IMR-90 (cell line): Measurements from ENCODE around the gene CCL23. TPM values are rescaled to one million over a fixed set of nuclear protein-coding genes. Genes with fewer than 3 reads are reported as not detected.

Source experiments
- ATAC-seq: fragments of 200-7000 bp; cut with Tn5 transposase; 2 replicates; pipeline ENCODE4 v1.9.1; 2020; ENCODE audit warnings: low read depth, mild to moderate bottlenecking, moderate library complexity
- BruUV-seq: library from RNA; stranded (reverse); fragments of 400-500 nt; replicated peaks from 2 replicates; lab custom pipeline; 2021; lab: Mats Ljungman, UMichigan
- CTCF ChIA-PET: fragments of 300-600 bp; formaldehyde crosslinking; extraction: SDS; loops from one replicate; lab custom pipeline; 2021; ENCODE audit warnings: antibody characterized with exemption; lab: Yijun Ruan, JAX
- POLR2A ChIA-PET: fragments of 300-600 bp; sonication (Branson Sonifier 250); formaldehyde crosslinking; loops from one replicate; lab custom pipeline; 2022; ENCODE audit warnings: antibody characterized with exemption; ENCODE audit not compliant: unreplicated experiment; lab: Charles Lee
- DNase-seq: peaks from one replicate; pipeline ENCODE4 v3.0.0; 2013
- H2AFZ ChIP-seq: replicated peaks from 2 replicates; pipeline ENCODE3; 2013; ENCODE audit warnings: low read length, mild to moderate bottlenecking; ENCODE audit not compliant: poor library complexity
- H2AK5ac ChIP-seq: 2 replicates; pipeline ENCODE4 v1.6.1; 2013; ENCODE audit warnings: low read depth, low read length, inconsistent platforms
- H2AK9ac ChIP-seq: replicated peaks from 2 replicates; pipeline ENCODE3; 2013; ENCODE audit warnings: mild to moderate bottlenecking, low read depth, low read length, moderate library complexity; ENCODE audit not compliant: poor library complexity
- H2BK120ac ChIP-seq: 2 replicates; pipeline ENCODE4 v1.6.1; 2013; ENCODE audit warnings: low read depth, low read length, inconsistent platforms
- H2BK15ac ChIP-seq: 3 replicates; pipeline ENCODE4 v1.6.1; 2013; ENCODE audit warnings: low read depth, low read length, inconsistent platforms
- H2BK20ac ChIP-seq: 2 replicates; pipeline ENCODE4 v1.6.1; 2013; ENCODE audit warnings: low read depth, mild to moderate bottlenecking, inconsistent platforms, low read length, moderate library complexity
- H2BK5ac ChIP-seq: 2 replicates; pipeline ENCODE4 v1.6.1; 2013; ENCODE audit warnings: mild to moderate bottlenecking, low read depth, low read length, inconsistent platforms; ENCODE audit not compliant: poor library complexity, severe bottlenecking
- H3K14ac ChIP-seq: replicated peaks from 2 replicates; pipeline ENCODE4 v1.6.1; 2013; ENCODE audit warnings: low read depth, low read length, inconsistent platforms
- H3K18ac ChIP-seq: 2 replicates; pipeline ENCODE4 v1.6.1; 2013; ENCODE audit warnings: low read depth, low read length, control low read depth
- H3K23ac ChIP-seq: 2 replicates; pipeline ENCODE4 v1.6.1; 2013; ENCODE audit warnings: low read depth, low read length, inconsistent platforms
- H3K27ac ChIP-seq: 2 replicates; pipeline ENCODE4 v1.5.1; 2013; ENCODE audit warnings: mild to moderate bottlenecking, control low read depth, low read length; ENCODE audit not compliant: insufficient read depth
- H3K27me3 ChIP-seq: 2 replicates; pipeline ENCODE4 v1.6.1; 2013; ENCODE audit warnings: low read length; ENCODE audit not compliant: control insufficient read depth, insufficient read depth
- H3K36me3 ChIP-seq: 2 replicates; pipeline ENCODE4 v1.6.1; 2013; ENCODE audit warnings: low read length, mixed read lengths; ENCODE audit not compliant: control insufficient read depth, insufficient read depth
- H3K4ac ChIP-seq: 2 replicates; pipeline ENCODE4 v1.6.1; 2013; ENCODE audit warnings: low read depth, low read length, inconsistent platforms
- H3K4me1 ChIP-seq: 2 replicates; pipeline ENCODE4 v1.6.1; 2013; ENCODE audit warnings: low read length, mixed read lengths; ENCODE audit not compliant: control insufficient read depth, insufficient read depth
- H3K4me2 ChIP-seq: 2 replicates; pipeline ENCODE4 v1.6.1; 2013; ENCODE audit warnings: low read depth, mild to moderate bottlenecking, control low read depth, low read length, moderate library complexity
- H3K4me3 ChIP-seq: 2 replicates; pipeline ENCODE4 v1.5.1; 2013; ENCODE audit warnings: low read depth, mild to moderate bottlenecking, control low read depth, low read length, moderate library complexity; ENCODE audit not compliant: insufficient read depth
- H3K56ac ChIP-seq: 2 replicates; pipeline ENCODE4 v1.6.1; 2013; ENCODE audit warnings: low read length, inconsistent platforms; ENCODE audit not compliant: insufficient read depth; ENCODE audit errors: extremely low read depth
- H3K79me1 ChIP-seq, 2 experiments: 2 replicates each; pipeline ENCODE4 v1.6.1; 2013; ENCODE audit warnings: low read length in 2 of 2, inconsistent platforms in 1 of 2, low read depth in 1 of 2
- H3K9ac ChIP-seq: 2 replicates; pipeline ENCODE4 v1.6.1; 2013; ENCODE audit warnings: low read depth, low read length, control low read depth
- H3K9me1 ChIP-seq: 2 replicates; pipeline ENCODE4 v1.6.1; 2013; ENCODE audit warnings: low read length, inconsistent platforms; ENCODE audit not compliant: insufficient read depth
- H3K9me3 ChIP-seq: 2 replicates; pipeline ENCODE4 v1.6.1; 2013; ENCODE audit warnings: low read length; ENCODE audit not compliant: control insufficient read depth, insufficient read depth
- H4K20me1 ChIP-seq: 2 replicates; pipeline ENCODE4 v1.6.1; 2013; ENCODE audit warnings: low read length, inconsistent platforms; ENCODE audit not compliant: insufficient read depth
- H4K5ac ChIP-seq: 2 replicates; pipeline ENCODE4 v1.6.1; 2013; ENCODE audit warnings: mild to moderate bottlenecking, low read depth, low read length, control low read depth
- H4K8ac ChIP-seq, 2 experiments: 2 replicates each; pipeline ENCODE4 v1.6.1; 2013; ENCODE audit warnings: low read depth in 2 of 2, low read length in 2 of 2, control low read depth in 1 of 2, inconsistent platforms in 1 of 2
- H4K91ac ChIP-seq: 2 replicates; pipeline ENCODE4 v1.6.1; 2013; ENCODE audit warnings: low read depth, low read length, inconsistent platforms; ENCODE audit not compliant: insufficient read depth
- RCOR1 ChIP-seq: IDR thresholded peaks from 2 replicates; pipeline ENCODE4 v1.6.1; 2012; ENCODE audit warnings: mild to moderate bottlenecking, low read length, improper control_type of control experiment; ENCODE audit not compliant: insufficient replicate concordance
- dilution Hi-C: fragments of 300-500 bp; cut with HindIII; formaldehyde crosslinking; loops from one replicate; pipeline ENCODE4 v1.14.3; 2018; ENCODE audit warnings: low sequenced_read_pairs; ENCODE audit not compliant: unreplicated experiment
- in situ Hi-C: fragments of 300-500 bp; cut with MboI; formaldehyde crosslinking; loops from 3 replicates; pipeline ENCODE4 v1.14.3; 2019; ENCODE audit warnings: low sequenced_read_pairs, inconsistent platforms, mixed read lengths
- intact Hi-C: fragments of 100-400 bp; cut with micrococcal nuclease; formaldehyde crosslinking; loops from 2 replicates; pipeline ENCODE4 v1.10.0; 2022
- polyA plus RNA-seq, 3 experiments: library from polyadenylated mRNA; depleted of rRNA; stranded (reverse); fragments of >200 nt; gene quantifications; 2 replicates each; pipeline ENCODE4 v1.2.3, GENCODE V29; 2012; ENCODE audit warnings: low replicate concordance in 1 of 3
- total RNA-seq: library from RNA; depleted of rRNA; stranded (reverse); fragments of >200 nt; gene quantifications from 2 replicates; pipeline ENCODE4 v1.2.3, GENCODE V29; 2012

Gene CCL23
- total and polyA plus RNA-seq, 2 of the 4 experiments (the other 2 are of a cell fraction) = not detected

- no peak overlapping the region for H3K9ac ChIP-seq
- no peak overlapping the region for H3K56ac ChIP-seq
- H3K9me1 ChIP-seq = no peaks in the 10 kb centered on the region
- in situ Hi-C loops = no loop called here
- no peak overlapping the region for H2AK5ac ChIP-seq
- H3K4ac ChIP-seq = no peak overlapping the region
- ATAC-seq = no peak
- H3K9me3 ChIP-seq = no peaks in the 10 kb centered on the region
- H2BK20ac ChIP-seq = no peak overlapping the region
- DNase-seq = no peak
- H3K4me3 ChIP-seq = no peak overlapping the region
- no peak overlapping the region for H2BK5ac ChIP-seq
- no peak overlapping the region for H3K27ac ChIP-seq
- H4K5ac ChIP-seq = no peak overlapping the region
- no peaks in the 10 kb centered on the region for H3K36me3 ChIP-seq
- no peak overlapping the region for H3K14ac ChIP-seq
- no peak overlapping the region for H3K4me2 ChIP-seq
- TF ChIP-seq RCOR1 = no peak
- H2AK9ac ChIP-seq = no peak overlapping the region
- H4K8ac ChIP-seq = no peak overlapping the region
- H3K23ac ChIP-seq = no peak overlapping the region
- no peak overlapping the region for H2BK15ac ChIP-seq
- no peak overlapping the region for H2AFZ ChIP-seq
- H3K79me1 ChIP-seq = no peaks in the 10 kb centered on the region
- ChIA-PET POLR2A (no interaction called here), CTCF (interaction anchor here (0.8 kb wide), 1 partner anchor 15 kb away, joined by 3 read pairs; no protein-coding TSS in a partner anchor)
- no peaks in the 10 kb centered on the region for H4K20me1 ChIP-seq
- no peak overlapping the region for H4K91ac ChIP-seq
- dilution Hi-C loops = no loop called here
- BruUV-seq = no TSS peak
- H2BK120ac ChIP-seq = no peak overlapping the region
- no peak overlapping the region for H3K18ac ChIP-seq
- no peaks in the 10 kb centered on the region for H3K27me3 ChIP-seq
- intact Hi-C loops = no loop called here
- no peaks in the 10 kb centered on the region for H3K4me1 ChIP-seq
Observed at GRCh38 chr17:36057911-36058310, 40.1 kb upstream of the CCL23 start.
